HepG2 (cell line): ENCODE measurements around the gene ETFB. TPM values are rescaled to one million over a fixed set of nuclear protein-coding genes. Genes with fewer than 3 reads are reported as not detected.
A peak's percentile ranks its signal among the peaks of the same experiment; 100 is the strongest.

Experiments
- ATAC-seq: fragments of 200-7000 bp; cut with Tn5 transposase; 3 replicates; pipeline ENCODE4 v1.9.1; 2020; ENCODE audit warnings: mild to moderate bottlenecking, moderate library complexity
- BruUV-seq: library from RNA; stranded (reverse); fragments of 400-500 nt; replicated peaks from 2 replicates; lab custom pipeline; 2021; lab: Mats Ljungman, UMichigan
- CTCF ChIA-PET: fragments of 300-600 bp; formaldehyde crosslinking; extraction: SDS; loops from one replicate; lab custom pipeline; 2021; ENCODE audit warnings: low total read pairs, inconsistent platforms, low intra/inter-chr PET ratio; lab: Yijun Ruan, JAX
- POLR2A ChIA-PET: fragments of 350-600 bp; sonication (Branson Sonifier 250); formaldehyde crosslinking; loops from one replicate; lab custom pipeline; 2020; ENCODE audit warnings: antibody characterized with exemption, inconsistent platforms; lab: Yijun Ruan, JAX
- DNase-seq: peaks from one replicate; pipeline ENCODE4 v3.0.0-alpha.2; 2015; ENCODE audit warnings: low spot score
- FAIRE-seq: peaks from 3 replicates; lab custom pipeline; 2011; peaks lifted over from hg19 to GRCh38; lab: Jason Lieb, UNC
- H2AFZ ChIP-seq: one replicate; pipeline ENCODE4 v1.6.1; 2011; ENCODE audit warnings: low read length, inconsistent platforms
- H3K27ac ChIP-seq: fragments of 300-600 bp; 3 replicates; pipeline ENCODE4 v1.8.0; 2011; ENCODE audit warnings: mixed run types, mild to moderate bottlenecking, mixed read lengths, low read length, inconsistent platforms; ENCODE audit not compliant: insufficient read depth; ENCODE audit errors: extremely low read length
- H3K27me3 ChIP-seq, 2 experiments: fragments of 200-600 bp in 1 of 2; 2 replicates in 1 of 2; 3 replicates in 1 of 2; pipeline versions ENCODE4 v1.6.0 to v1.8.0; 2011; ENCODE audit warnings: low read length in 2 of 2, mild to moderate bottlenecking in 2 of 2, moderate library complexity in 2 of 2, inconsistent platforms in 1 of 2; ENCODE audit not compliant: insufficient read depth in 2 of 2, control insufficient read depth in 1 of 2
- H3K36me3 ChIP-seq, 2 experiments: fragments of 200-600 bp in 1 of 2; replicated peaks in 1 of 2; 2 replicates in 1 of 2; 3 replicates in 1 of 2; pipeline versions ENCODE4 v1.5.1 to v1.8.0; 2011; ENCODE audit warnings: low read length in 2 of 2, inconsistent platforms in 1 of 2; ENCODE audit not compliant: insufficient read depth in 2 of 2, control insufficient read depth in 1 of 2
- H3K4me1 ChIP-seq: 2 replicates; pipeline ENCODE4 v1.5.1; 2012; ENCODE audit warnings: low read length, inconsistent platforms; ENCODE audit not compliant: insufficient read depth
- H3K4me2 ChIP-seq: 2 replicates; pipeline ENCODE4 v1.6.0; 2011; ENCODE audit warnings: low read depth, low read length, inconsistent platforms
- H3K4me3 ChIP-seq, 3 experiments: fragments of 200-600 bp in 1 of 3; sonication (generic), shearing (Covaris generic) in 1 of 3; replicated peaks in 1 of 3; 2 replicates each; pipeline ENCODE4 v1.5.1; 2011 to 2016; ENCODE audit warnings: low read length in 3 of 3, inconsistent platforms in 2 of 3, low read depth in 2 of 3, mild to moderate bottlenecking in 2 of 3, control low read depth in 1 of 3, mixed read lengths in 1 of 3; ENCODE audit not compliant: insufficient read depth in 1 of 3
- H3K79me2 ChIP-seq: one replicate; pipeline ENCODE4 v1.6.1; 2011; ENCODE audit warnings: low read length, inconsistent platforms; ENCODE audit not compliant: insufficient read depth
- H3K9ac ChIP-seq: 2 replicates; pipeline ENCODE4 v1.6.0; 2011; ENCODE audit warnings: mild to moderate bottlenecking, low read depth, low read length, inconsistent platforms; ENCODE audit not compliant: insufficient read depth
- H3K9me3 ChIP-seq: 2 replicates; pipeline ENCODE4 v1.5.1; 2012; ENCODE audit warnings: mild to moderate bottlenecking, low read length
- H4K20me1 ChIP-seq: 2 replicates; pipeline ENCODE4 v1.6.0; 2011; ENCODE audit warnings: inconsistent platforms, mild to moderate bottlenecking, low read length, moderate library complexity; ENCODE audit not compliant: insufficient read depth
- CBX2 ChIP-seq, 2 experiments: fragments of 200-600 bp in 1 of 2; sonication (generic); formaldehyde crosslinking in 1 of 2; IDR thresholded peaks; 2 replicates each; pipeline versions ENCODE4 v1.7.0 to v1.8.1; 2018 to 2022; ENCODE audit warnings: low read depth in 2 of 2, low read length in 1 of 2, mild to moderate bottlenecking in 1 of 2, missing genetic modification reagents in 1 of 2
- HMG20A ChIP-seq: IDR thresholded peaks from 2 replicates; pipeline ENCODE4 v1.6.1; 2016; ENCODE audit warnings: borderline replicate concordance
- KDM3A ChIP-seq: IDR thresholded peaks from 2 replicates; pipeline ENCODE4 v1.6.1; 2018; ENCODE audit warnings: low read depth, missing compliant biosample characterization
- NFE2L1 ChIP-seq: sonication (generic); formaldehyde crosslinking; IDR thresholded peaks from 2 replicates; pipeline ENCODE4 v1.4.0; 2020; ENCODE audit warnings: missing genetic modification reagents, mild to moderate bottlenecking, borderline replicate concordance
- PHF5A ChIP-seq: IDR thresholded peaks from one replicate; pipeline ENCODE4 v1.6.1; 2018; ENCODE audit warnings: low read depth, missing genetic modification reagents; ENCODE audit not compliant: unreplicated experiment
- RFX1 ChIP-seq: fragments of 450-650 bp; IDR thresholded peaks from 2 replicates; pipeline ENCODE4 v1.6.1; 2017
- SMC3 ChIP-seq: IDR thresholded peaks from 2 replicates; pipeline ENCODE4 v1.6.1; 2011; ENCODE audit warnings: low read length, improper control_type of control experiment
- XRCC5 ChIP-seq: fragments of 200-400 bp; formaldehyde crosslinking; optimal IDR thresholded peaks from 2 replicates; pipeline ENCODE3; 2017; ENCODE audit warnings: mild to moderate bottlenecking, low read length
- ZNF253 ChIP-seq: sonication (generic); formaldehyde crosslinking; IDR thresholded peaks from 2 replicates; pipeline ENCODE4 v1.8.0; 2022; ENCODE audit warnings: mild to moderate bottlenecking, missing genetic modification reagents, borderline replicate concordance
- ZNF484 ChIP-seq: sonication (generic); formaldehyde crosslinking; IDR thresholded peaks from 2 replicates; pipeline ENCODE4 v1.5.1; 2020; ENCODE audit warnings: mild to moderate bottlenecking, low read depth, missing genetic modification reagents, borderline replicate concordance
- ZNF570 ChIP-seq: sonication (generic); formaldehyde crosslinking; IDR thresholded peaks from 2 replicates; pipeline ENCODE4 v1.4.0; 2020; ENCODE audit warnings: mild to moderate bottlenecking, missing genetic modification reagents, borderline replicate concordance
- ZNF672 ChIP-seq: sonication (generic); formaldehyde crosslinking; IDR thresholded peaks from 2 replicates; pipeline ENCODE4 v1.8.1; 2022; ENCODE audit warnings: missing genetic modification reagents
- WGBS: methylation state at CpG from one replicate; pipeline ENCODE4 v1.1.6; 2017; ENCODE audit warnings: low lambda C conversion rate; 5-methylcytosine and 5-hydroxymethylcytosine counted together
- in situ Hi-C: cut with HindIII; loops from 2 replicates; pipeline ENCODE4 v1.10.0; 2017; ENCODE audit warnings: low pct_unique_long_range_greater_than_20kb; ENCODE audit not compliant: extremely low pct_ligation_motif_present
- intact Hi-C: fragments of 100-400 bp; cut with micrococcal nuclease; formaldehyde crosslinking; loops from one replicate; pipeline ENCODE4 v1.10.0; 2022; ENCODE audit not compliant: unreplicated experiment
- polyA plus RNA-seq, 8 experiments: library from polyadenylated mRNA; depleted of rRNA in 3 of 8; stranded (reverse) in 7 of 8; unstranded in 1 of 8; fragments of >200 nt; fragmentation: Illumina TruSeq in 4 of 8; extraction: Trizol in 4 of 8; gene quantifications; 2 replicates each; pipeline versions ENCODE4 v1.2.1 to v1.2.3, GENCODE V29; 2011 to 2016; ENCODE audit warnings: low read depth in 4 of 8, missing spikeins in 1 of 8, mixed read lengths in 1 of 8; ENCODE audit not compliant: insufficient read depth in 1 of 8
- total RNA-seq, 5 experiments: library from RNA; depleted of rRNA; stranded (reverse); fragments of >200 nt; fragmentation: Illumina TruSeq; extraction: Trizol; gene quantifications; 2 replicates each; pipeline ENCODE4 v1.2.3, GENCODE V29; 2016; ENCODE audit warnings: low read depth in 1 of 5
- TF ChIP-seq, protein P1 (sequence below): sonication (generic); formaldehyde crosslinking; IDR thresholded peaks from 2 replicates; pipeline ENCODE4 v1.5.1; 2020; ENCODE audit warnings: missing genetic modification reagents, mild to moderate bottlenecking, borderline replicate concordance
- TF ChIP-seq, protein P2 (sequence below): fragments of 450-650 bp; IDR thresholded peaks from 2 replicates; pipeline ENCODE4 v1.6.1; 2017
- TF ChIP-seq, protein P3 (sequence below): sonication (generic); formaldehyde crosslinking; conservative IDR thresholded peaks from 2 replicates; pipeline ENCODE4 v1.8.0; 2022; ENCODE audit warnings: mild to moderate bottlenecking, moderate library complexity, missing genetic modification reagents
- TF ChIP-seq, protein P4 (sequence below): IDR thresholded peaks from 2 replicates; pipeline ENCODE4 v1.6.1; 2016; ENCODE audit warnings: low read depth, borderline replicate concordance

ETFB gene
- total and polyA plus RNA-seq, 2 of the 13 experiments (the other 11 are each of a cell fraction or from before 2014, with no cell fraction given) = 678 to 1,314 TPM

DNA sequence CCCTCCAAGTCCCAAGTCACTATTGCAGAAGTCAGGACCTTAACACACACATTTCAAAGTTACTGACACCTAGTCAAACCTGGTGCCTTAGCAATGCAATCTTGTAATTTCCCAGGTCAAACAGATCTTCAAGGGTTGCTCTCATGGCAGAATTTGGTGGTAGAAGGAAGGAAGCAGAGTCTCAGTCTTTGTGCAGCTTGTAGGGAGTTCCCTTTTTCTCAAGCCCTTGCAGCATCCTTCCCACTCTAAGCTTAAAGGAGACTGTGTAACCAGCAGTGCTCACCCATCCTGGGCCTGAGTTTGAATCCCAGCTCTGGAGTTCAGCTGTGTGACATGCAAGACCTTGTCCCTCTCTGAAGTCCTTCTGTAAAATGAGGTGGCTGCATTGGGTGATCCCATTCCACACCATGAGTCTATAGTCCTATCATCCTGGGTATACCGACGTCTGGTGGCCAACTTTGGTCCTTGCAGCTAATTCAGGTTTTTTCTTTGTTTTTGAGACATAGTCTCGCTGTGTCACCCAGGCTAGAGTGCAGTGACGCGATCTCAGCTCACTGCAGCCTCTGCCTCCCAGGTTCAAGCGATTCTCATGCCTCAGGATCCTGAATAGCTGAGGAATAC lies 41.4 kb upstream of the ETFB start (continued):
- TF ChIP-seq CBX2 (IDR thresholded peaks at IDR 0.05; ENCODE audit: low read depth, low read length) (no peak), CBX2 (CRISPR knock-in tag; IDR thresholded peaks at IDR 0.05; ENCODE audit: low read depth) (no peak), NFE2L1 (CRISPR knock-in tag) (no peak), SMC3 (peak; percentile 95)
- TF ChIP-seq, protein P1, sequence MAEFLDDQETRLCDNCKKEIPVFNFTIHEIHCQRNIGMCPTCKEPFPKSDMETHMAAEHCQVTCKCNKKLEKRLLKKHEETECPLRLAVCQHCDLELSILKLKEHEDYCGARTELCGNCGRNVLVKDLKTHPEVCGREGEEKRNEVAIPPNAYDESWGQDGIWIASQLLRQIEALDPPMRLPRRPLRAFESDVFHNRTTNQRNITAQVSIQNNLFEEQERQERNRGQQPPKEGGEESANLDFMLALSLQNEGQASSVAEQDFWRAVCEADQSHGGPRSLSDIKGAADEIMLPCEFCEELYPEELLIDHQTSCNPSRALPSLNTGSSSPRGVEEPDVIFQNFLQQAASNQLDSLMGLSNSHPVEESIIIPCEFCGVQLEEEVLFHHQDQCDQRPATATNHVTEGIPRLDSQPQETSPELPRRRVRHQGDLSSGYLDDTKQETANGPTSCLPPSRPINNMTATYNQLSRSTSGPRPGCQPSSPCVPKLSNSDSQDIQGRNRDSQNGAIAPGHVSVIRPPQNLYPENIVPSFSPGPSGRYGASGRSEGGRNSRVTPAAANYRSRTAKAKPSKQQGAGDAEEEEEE (CRISPR knock-in tag) = no peak

DNA sequence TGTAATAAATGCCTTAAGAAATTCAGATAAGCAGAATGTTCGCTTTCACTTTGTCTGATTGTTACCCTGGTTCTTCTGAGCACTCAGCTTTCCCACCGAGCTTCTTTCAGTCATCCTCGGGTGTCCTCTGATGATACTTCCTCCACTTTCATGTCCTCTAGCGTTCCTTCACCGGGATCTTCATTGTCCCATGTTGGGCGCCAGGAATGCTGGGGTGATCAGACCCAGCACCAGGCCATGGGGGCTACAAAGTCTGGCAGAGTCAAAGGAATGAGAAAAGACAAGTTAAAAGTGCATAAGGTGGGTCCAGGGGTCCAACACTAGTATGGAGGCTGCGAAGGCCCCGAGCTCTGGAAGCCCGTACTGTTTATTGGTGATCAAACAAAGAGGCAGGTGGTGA lies 35.9 kb upstream of the ETFB start:
- WGBS = 59% methylated on average over 9 of the region's 9 CpGs
- no peak overlapping the region for H3K4me2 ChIP-seq
- in situ Hi-C loops (no loop called here), intact Hi-C loops (no loop called here)
- peaks cover 10% of the 10 kb centered on the region for H3K4me1 ChIP-seq
- no peak for ATAC-seq
- no peaks in the 10 kb centered on the region for H3K36me3 ChIP-seq
- no TSS peak for BruUV-seq
- H3K4me3 ChIP-seq = no peak overlapping the region
- FAIRE-seq = no peak
- H3K9me3 ChIP-seq = peaks cover 25% of the 10 kb centered on the region
- H4K20me1 ChIP-seq = no peaks in the 10 kb centered on the region
- no peak overlapping the region for H3K9ac ChIP-seq
- no peak overlapping the region for H3K27ac ChIP-seq
- H2AFZ ChIP-seq = no peak overlapping the region
- TF ChIP-seq ZNF672 (CRISPR knock-in tag) = no peak
- TF ChIP-seq KDM3A (CRISPR knock-in tag) = no peak
- TF ChIP-seq RFX1 = no peak
- TF ChIP-seq, protein P2, sequence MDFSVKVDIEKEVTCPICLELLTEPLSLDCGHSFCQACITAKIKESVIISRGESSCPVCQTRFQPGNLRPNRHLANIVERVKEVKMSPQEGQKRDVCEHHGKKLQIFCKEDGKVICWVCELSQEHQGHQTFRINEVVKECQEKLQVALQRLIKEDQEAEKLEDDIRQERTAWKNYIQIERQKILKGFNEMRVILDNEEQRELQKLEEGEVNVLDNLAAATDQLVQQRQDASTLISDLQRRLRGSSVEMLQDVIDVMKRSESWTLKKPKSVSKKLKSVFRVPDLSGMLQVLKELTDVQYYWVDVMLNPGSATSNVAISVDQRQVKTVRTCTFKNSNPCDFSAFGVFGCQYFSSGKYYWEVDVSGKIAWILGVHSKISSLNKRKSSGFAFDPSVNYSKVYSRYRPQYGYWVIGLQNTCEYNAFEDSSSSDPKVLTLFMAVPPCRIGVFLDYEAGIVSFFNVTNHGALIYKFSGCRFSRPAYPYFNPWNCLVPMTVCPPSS = no peak
- no peak for TF ChIP-seq PHF5A (CRISPR knock-in tag)
- TF ChIP-seq ZNF253 = no peak
- TF ChIP-seq, protein P3, sequence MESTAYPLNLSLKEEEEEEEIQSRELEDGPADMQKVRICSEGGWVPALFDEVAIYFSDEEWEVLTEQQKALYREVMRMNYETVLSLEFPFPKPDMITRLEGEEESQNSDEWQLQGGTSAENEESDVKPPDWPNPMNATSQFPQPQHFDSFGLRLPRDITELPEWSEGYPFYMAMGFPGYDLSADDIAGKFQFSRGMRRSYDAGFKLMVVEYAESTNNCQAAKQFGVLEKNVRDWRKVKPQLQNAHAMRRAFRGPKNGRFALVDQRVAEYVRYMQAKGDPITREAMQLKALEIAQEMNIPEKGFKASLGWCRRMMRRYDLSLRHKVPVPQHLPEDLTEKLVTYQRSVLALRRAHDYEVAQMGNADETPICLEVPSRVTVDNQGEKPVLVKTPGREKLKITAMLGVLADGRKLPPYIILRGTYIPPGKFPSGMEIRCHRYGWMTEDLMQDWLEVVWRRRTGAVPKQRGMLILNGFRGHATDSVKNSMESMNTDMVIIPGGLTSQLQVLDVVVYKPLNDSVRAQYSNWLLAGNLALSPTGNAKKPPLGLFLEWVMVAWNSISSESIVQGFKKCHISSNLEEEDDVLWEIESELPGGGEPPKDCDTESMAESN = no peak
- TF ChIP-seq HMG20A (CRISPR knock-in tag) = no peak
- TF ChIP-seq XRCC5 = no peak
- no peak for TF ChIP-seq ZNF570 (CRISPR knock-in tag)
- TF ChIP-seq, protein P4, sequence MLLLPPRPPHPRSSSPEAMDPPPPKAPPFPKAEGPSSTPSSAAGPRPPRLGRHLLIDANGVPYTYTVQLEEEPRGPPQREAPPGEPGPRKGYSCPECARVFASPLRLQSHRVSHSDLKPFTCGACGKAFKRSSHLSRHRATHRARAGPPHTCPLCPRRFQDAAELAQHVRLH = no peak
- no peak for TF ChIP-seq ZNF484 (CRISPR knock-in tag)
- no peaks in the 10 kb centered on the region for H3K79me2 ChIP-seq
- DNase-seq = no peak
- POLR2A ChIA-PET = no interaction called here
- no peaks in the 10 kb centered on the region for H3K27me3 ChIP-seq
- CTCF ChIA-PET = no interaction called here
